GM19455 (cell line): ENCODE measurements around the gene SGK2.
"Not testable (repeated sequence)": the region's sequence is repeated elsewhere in the genome, so short reads cannot be mapped to it uniquely, and the experiment has no call there.

Experiments used
- ATAC-seq: cut with Tn5 transposase; IDR thresholded peaks from one replicate; pipeline ENCODE4 v1.9.1; 2021; ENCODE audit not compliant: unreplicated experiment

Gene SGK2

DNA sequence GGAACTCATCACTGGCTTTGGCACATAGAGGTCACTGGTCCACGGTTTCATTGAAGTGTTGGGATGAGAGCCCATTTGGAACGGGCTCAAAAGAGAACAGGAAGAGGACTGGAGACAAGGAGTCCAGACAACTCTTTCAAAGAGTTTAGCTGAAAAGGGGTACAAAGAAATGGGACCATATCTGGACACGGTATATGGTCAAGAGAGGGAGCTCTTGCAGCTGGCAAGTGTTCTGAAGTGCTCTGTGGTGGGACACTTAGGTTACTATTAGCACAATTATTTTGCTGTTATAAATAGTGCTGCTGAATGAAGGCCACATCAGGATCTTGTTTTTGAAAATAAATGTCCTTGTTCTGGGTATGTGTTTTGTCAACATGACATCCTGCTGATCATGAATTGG lies 4.6 kb downstream of the SGK2 start:
- no peak for ATAC-seq

- ATAC-seq = no peak
These were observed 5.2 kb downstream of the SGK2 start for GRCh38 chr20:43563991-43564390.

DNA sequence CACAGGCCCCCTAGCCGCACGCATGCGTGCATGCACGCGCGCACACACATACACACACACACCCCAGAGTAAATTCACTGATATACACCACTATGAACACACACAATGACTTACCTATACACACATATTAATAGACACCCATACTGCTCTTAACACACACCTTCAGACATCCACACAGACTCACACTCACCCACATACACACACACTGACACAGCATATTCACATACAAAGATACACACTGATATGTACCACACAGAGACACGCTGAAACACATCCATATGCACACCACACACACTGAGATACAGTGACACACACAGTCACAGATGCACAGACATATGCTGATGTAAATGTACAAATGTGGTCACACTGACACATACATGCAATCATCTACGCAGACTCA lies 5.6 kb downstream of the SGK2 start:
- ATAC-seq = no peak

- ATAC-seq = no peak
These were observed 6.3 kb downstream of the SGK2 start for GRCh38 chr20:43564993-43565757.

DNA sequence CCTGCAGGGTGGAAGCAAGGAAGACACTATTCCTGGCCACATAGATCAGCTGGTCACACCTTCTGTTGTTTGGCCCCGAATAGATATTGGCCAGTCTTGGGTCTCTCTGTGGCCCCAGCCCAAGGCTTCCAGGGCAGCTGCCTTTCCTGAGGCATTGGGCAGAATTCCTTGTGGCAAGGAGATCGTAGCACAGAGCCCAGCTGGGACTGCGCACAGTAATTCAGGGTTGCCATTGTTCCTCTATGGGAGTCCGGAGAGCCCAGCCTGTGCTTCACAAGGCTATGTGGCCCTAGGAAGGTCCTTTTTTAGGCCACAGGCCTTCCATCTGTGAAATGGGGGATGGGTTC lies 6.9 kb downstream of the SGK2 start:
- no peak for ATAC-seq

- no peak for ATAC-seq
These were observed 8.7 kb downstream of the SGK2 start for GRCh38 chr20:43567477-43567876.

GRCh38 chr20:43568706-43569105 lies 9.9 kb downstream of the SGK2 start:
- ATAC-seq = no peak

GRCh38 chr20:43569282-43569681 lies 10.5 kb downstream of the SGK2 start:
- ATAC-seq = no peak

- no peak for ATAC-seq
These were observed 11.7 kb downstream of the SGK2 start for GRCh38 chr20:43570496-43570895.

DNA sequence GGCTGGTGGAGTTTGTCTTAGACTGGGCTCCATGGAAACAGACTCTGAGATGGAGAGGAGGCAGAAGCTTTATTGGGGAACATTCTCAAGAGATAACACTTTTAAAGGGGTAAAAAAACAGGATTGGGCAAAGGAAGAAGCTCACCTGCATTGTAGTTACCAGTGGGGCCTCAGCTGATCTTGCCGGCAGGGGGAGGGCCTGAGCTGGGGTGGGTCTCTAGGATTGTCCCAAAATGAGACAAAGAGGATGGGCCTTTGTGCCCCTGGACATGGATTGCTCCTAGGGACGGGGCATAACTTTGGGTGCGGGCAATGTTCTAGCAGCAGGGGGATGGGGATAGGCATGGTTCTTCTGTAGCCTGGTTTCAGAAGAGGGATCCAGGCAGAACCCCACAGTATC lies 12.5 kb downstream of the SGK2 start:
- no peak for ATAC-seq

GRCh38 chr20:43571771-43572170 lies 12.9 kb downstream of the SGK2 start:
- ATAC-seq = no peak

DNA sequence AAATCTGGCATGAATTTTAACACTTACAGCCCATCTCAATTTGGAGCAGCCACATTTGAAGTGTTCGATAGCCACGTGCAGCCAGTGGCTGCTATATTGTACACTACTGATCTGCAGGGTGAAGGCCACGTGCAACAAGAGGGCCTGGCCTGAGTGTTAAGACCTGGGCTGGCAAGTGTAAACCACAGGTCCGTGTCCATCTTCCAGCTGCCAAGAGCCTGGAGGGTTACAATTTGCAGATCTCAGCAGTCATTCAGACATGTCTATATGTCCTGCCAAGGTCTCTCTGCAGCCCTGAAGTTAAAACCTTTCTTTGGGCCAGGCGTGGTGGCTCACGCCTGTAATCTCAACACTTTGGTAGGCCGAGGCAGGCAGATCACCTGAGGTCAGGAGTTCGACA lies 14.1 kb downstream of the SGK2 start:
- ATAC-seq = no peak

- ATAC-seq = no peak
These were observed 17.3 kb downstream of the SGK2 start for GRCh38 chr20:43576108-43576507.

GRCh38 chr20:43579861-43580793 lies 21.3 kb downstream of the SGK2 start:
- no peak for ATAC-seq

DNA sequence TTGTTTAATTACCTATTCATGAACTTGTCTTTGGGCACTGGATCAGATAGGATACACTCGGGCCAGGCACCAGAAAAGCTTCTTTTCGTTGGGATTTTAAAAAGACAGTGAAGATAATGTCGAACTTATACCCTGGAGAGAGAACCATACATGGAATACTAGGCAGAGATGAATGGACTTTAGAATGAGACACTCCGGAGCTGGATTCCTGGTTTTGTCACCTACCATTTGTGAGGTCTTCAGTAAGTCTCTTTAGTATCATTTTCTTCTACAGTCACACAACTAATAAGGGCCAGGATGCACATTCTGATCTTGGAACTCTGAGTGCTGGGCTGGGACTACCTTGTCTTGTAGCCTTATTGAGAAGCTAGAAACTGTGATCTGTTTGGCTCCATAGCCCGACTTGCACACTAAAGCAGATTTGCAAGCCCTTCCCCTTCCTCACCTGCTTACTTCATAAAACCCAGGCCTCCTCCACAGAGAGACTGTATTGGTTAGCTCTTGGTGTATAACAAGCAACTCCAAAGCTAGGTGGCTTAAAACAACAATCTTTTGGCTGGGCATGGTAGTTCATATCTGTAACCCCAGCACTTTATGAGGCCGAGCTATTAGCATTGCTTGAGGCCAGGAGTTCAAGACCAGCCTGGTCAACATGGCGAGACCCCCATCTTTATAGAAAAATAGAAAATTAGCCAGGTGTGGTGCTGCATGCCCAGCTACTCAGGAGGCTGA lies 24.5 kb downstream of the SGK2 start:
- ATAC-seq = no peak

GRCh38 chr20:43583982-43584432 lies 25.2 kb downstream of the SGK2 start:
- ATAC-seq = no peak

DNA sequence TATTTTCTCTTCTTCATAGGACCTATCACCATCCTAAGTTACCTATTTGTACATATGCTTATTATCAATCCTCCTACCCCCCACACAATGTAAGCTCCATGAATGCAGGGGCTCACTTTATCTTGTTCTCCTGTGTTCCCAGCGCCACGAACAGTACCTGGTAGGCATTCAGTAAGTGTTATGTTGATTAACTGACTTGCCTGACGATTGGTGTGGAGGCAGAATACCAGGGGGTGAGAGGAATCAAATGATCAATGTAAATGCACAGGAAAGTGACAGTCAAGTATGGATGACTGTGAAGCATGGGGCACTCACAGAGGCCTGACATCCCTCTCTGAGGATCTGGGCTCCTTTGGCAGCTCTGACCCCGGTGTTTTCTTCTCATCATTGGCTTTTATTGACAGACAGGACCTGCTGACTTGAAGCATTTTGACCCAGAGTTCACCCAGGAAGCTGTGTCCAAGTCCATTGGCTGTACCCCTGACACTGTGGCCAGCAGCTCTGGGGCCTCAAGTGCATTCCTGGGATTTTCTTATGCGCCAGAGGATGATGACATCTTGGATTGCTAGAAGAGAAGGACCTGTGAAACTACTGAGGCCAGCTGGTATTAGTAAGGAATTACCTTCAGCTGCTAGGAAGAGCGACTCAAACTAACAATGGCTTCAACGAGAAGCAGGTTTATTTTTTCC lies 25.8 kb downstream of the SGK2 start:
- no peak for ATAC-seq

- ATAC-seq = no peak
These were observed 27.8 kb downstream of the SGK2 start for GRCh38 chr20:43586641-43587040.

DNA sequence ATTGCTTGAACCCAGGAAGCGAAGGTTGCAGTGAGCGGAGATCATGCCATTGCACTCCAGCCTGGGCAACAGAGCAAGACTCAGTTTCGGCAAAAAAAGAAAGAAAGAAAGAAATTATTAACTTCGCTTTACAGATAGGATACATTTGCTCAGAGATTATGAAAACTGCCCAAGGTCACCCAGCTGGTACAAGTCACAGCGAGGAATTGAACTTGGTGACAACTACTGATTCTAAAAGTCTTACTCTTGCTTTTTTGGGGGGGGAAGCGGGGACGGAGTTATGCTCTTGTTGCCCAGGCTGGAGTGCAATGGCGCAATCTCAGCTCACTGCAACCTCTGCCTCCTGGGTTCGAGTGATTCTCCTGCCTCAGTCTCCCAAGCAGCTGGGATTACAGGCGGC lies 29.7 kb downstream of the SGK2 start:
- ATAC-seq = not testable (repeated sequence)

DNA sequence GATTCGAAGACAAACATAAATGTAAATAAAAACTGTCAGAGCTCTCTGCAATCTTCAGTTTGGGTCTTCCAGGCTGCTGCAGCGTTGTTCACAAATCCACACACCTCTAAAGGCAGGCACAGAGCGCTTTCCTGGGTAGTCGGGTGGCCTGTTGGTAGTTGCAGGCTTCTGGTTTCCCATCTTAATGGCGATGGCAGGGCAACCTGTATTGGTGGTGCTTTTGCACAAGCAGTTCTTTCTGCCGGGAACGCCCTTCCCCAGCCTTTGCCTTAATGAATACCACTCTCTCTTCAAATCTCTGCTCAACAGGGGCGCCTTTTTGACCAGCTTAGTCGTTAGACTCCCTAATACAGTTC lies 31.2 kb downstream of the SGK2 start:
- ATAC-seq = no peak
